HFFc6 (cell line): ENCODE measurements around the gene MRPS18A. TPM values are rescaled to one million over a fixed set of nuclear protein-coding genes. Genes with fewer than 3 reads are reported as not detected.

ENCODE experiments used
- DNase-seq: peaks from one replicate; pipeline ENCODE4 v3.0.0-alpha.2; 2018
- H3K27ac Mint-ChIP-seq: 2 replicates; pipeline ENCODE4 v1.8.0; 2020; ENCODE audit warnings: mild to moderate bottlenecking, mixed read lengths
- H3K27me3 Mint-ChIP-seq: 2 replicates; pipeline ENCODE4 v1.8.0; 2021; ENCODE audit warnings: mild to moderate bottlenecking, moderate library complexity, mixed read lengths; ENCODE audit not compliant: insufficient read depth
- H3K36me3 Mint-ChIP-seq: 2 replicates; pipeline ENCODE4 v1.8.0; 2021; ENCODE audit warnings: low read depth, mixed read lengths
- H3K4me1 Mint-ChIP-seq: 2 replicates; pipeline ENCODE4 v1.8.0; 2020; ENCODE audit warnings: low read depth, mixed read lengths
- H3K4me3 Mint-ChIP-seq: 2 replicates; pipeline ENCODE4 v1.8.0; 2020; ENCODE audit warnings: mild to moderate bottlenecking, moderate library complexity, mixed read lengths
- H3K9me3 Mint-ChIP-seq: 2 replicates; pipeline ENCODE4 v1.8.0; 2020; ENCODE audit warnings: mild to moderate bottlenecking, mixed read lengths
- CTCF ChIP-seq: fragments of 200-600 bp; sonication (generic); IDR thresholded peaks from 2 replicates; pipeline ENCODE4 v1.5.0; 2021; ENCODE audit warnings: antibody characterized with exemption, mild to moderate bottlenecking
- total RNA-seq, 6 experiments: library from RNA; stranded (reverse); fragmentation: NEBNext Ultra II Directional; extraction: Animal tissue kit (Norgen Biotek cat#: 25700); gene quantifications; 2 replicates in 1 of 6; 3 replicates in 5 of 6; pipeline ENCODE4 v1.2.3, GENCODE V29; 2021

The MRPS18A gene
- total RNA-seq, 6 experiments from 2014 or later, result 34.3 to 42.8 (median 38.3) TPM

GRCh38 chr6:43674921-43675320 is 12.7 kb downstream of the MRPS18A start:
- DNase-seq, result no peak
- no peaks in the 10 kb centered on the region for H3K9me3 Mint-ChIP-seq
- peaks cover 11% of the 10 kb centered on the region for H3K36me3 Mint-ChIP-seq
- no peaks in the 10 kb centered on the region; the same call in 1 of the 2 replicates for H3K27me3 Mint-ChIP-seq
- H3K4me3 Mint-ChIP-seq, result no peak overlapping the region
- no peaks in the 10 kb centered on the region for H3K4me1 Mint-ChIP-seq
- no peak for TF ChIP-seq CTCF
- H3K27ac Mint-ChIP-seq, result no peak overlapping the region

GRCh38 chr6:43674291-43674690 is 13.3 kb downstream of the MRPS18A start:
- H3K27me3 Mint-ChIP-seq, result no peaks in the 10 kb centered on the region; the same call in 1 of the 2 replicates
- no peak overlapping the region for H3K27ac Mint-ChIP-seq
- no peaks in the 10 kb centered on the region for H3K9me3 Mint-ChIP-seq
- H3K36me3 Mint-ChIP-seq, result peaks cover 11% of the 10 kb centered on the region
- TF ChIP-seq CTCF, result no peak
- peaks cover 2% of the 10 kb centered on the region for H3K4me1 Mint-ChIP-seq
- no peak overlapping the region for H3K4me3 Mint-ChIP-seq
- DNase-seq, result no peak

GRCh38 chr6:43673444-43674084 is 14.0 kb downstream of the MRPS18A start:
- Mint-ChIP-seq H3K27me3 (no peaks in the 10 kb centered on the region; the same call in 1 of the 2 replicates), H3K4me1 (peaks cover 9% of the 10 kb centered on the region), H3K36me3 (peaks cover 10% of the 10 kb centered on the region), H3K27ac (no peak overlapping the region), H3K4me3 (no peak overlapping the region), H3K9me3 (no peaks in the 10 kb centered on the region)
- no peak for TF ChIP-seq CTCF
- DNase-seq, result no peak

GRCh38 chr6:43671801-43672690 is 15.5 kb downstream of the MRPS18A start:
- Mint-ChIP-seq H3K27ac (no peak overlapping the region), H3K36me3 (peaks cover 6% of the 10 kb centered on the region; the same call in 1 of the 2 replicates), H3K27me3 (no peaks in the 10 kb centered on the region; the same call in 1 of the 2 replicates), H3K9me3 (no peaks in the 10 kb centered on the region), H3K4me1 (peaks cover 21% of the 10 kb centered on the region), H3K4me3 (no peak overlapping the region)
- no peak for TF ChIP-seq CTCF
- no peak for DNase-seq

- H3K4me3 Mint-ChIP-seq, result no peak overlapping the region
Observed at GRCh38 chr6:43671011-43671800, 16.4 kb downstream of the MRPS18A start.

More at GRCh38 chr6:43671011-43671800, 16.4 kb downstream of the MRPS18A start:
- Mint-ChIP-seq H3K4me1 (peaks cover 21% of the 10 kb centered on the region), H3K36me3 (peaks cover 6% of the 10 kb centered on the region; the same call in 1 of the 2 replicates), H3K27ac (no peak overlapping the region), H3K9me3 (no peaks in the 10 kb centered on the region), H3K27me3 (no peaks in the 10 kb centered on the region; the same call in 1 of the 2 replicates)
- TF ChIP-seq CTCF, result no peak
- no peak for DNase-seq
